ENCODE measurements around the gene REXO4.

The REXO4 gene

DNA sequence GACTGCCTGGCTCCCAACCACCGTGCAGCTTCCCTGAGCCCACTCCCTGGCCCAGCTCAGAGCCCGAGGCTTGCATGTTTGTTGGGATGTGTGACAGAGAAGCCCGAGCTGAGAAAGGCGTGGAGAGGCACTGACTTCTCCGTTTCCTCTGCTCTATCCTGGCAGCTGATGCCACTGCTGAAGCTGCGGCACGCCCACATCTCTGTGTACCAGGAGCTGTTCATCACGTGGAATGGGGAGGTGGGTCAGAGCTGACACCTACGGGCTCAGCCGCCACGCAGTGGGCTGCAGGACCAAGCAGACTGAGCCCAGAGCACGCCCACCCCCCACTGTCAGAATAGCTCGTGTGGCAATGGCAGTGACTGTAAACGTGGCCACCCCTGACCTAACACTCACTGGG lies 32.4 kb downstream of the REXO4 start:
- TF ChIP-seq, protein P1, sequence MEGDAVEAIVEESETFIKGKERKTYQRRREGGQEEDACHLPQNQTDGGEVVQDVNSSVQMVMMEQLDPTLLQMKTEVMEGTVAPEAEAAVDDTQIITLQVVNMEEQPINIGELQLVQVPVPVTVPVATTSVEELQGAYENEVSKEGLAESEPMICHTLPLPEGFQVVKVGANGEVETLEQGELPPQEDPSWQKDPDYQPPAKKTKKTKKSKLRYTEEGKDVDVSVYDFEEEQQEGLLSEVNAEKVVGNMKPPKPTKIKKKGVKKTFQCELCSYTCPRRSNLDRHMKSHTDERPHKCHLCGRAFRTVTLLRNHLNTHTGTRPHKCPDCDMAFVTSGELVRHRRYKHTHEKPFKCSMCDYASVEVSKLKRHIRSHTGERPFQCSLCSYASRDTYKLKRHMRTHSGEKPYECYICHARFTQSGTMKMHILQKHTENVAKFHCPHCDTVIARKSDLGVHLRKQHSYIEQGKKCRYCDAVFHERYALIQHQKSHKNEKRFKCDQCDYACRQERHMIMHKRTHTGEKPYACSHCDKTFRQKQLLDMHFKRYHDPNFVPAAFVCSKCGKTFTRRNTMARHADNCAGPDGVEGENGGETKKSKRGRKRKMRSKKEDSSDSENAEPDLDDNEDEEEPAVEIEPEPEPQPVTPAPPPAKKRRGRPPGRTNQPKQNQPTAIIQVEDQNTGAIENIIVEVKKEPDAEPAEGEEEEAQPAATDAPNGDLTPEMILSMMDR (IDR thresholded peaks at IDR 0.05; ENCODE audit: extremely low read depth, insufficient read depth, missing control alignments), result no peak
- no peak for DNase-seq (ENCODE audit: low spot score)
- in situ Hi-C loops (cut with MboI; ENCODE audit: low pct_unique_long_range_greater_than_20kb, low sequenced_read_pairs, unreplicated experiment), result no loop called here

DNA sequence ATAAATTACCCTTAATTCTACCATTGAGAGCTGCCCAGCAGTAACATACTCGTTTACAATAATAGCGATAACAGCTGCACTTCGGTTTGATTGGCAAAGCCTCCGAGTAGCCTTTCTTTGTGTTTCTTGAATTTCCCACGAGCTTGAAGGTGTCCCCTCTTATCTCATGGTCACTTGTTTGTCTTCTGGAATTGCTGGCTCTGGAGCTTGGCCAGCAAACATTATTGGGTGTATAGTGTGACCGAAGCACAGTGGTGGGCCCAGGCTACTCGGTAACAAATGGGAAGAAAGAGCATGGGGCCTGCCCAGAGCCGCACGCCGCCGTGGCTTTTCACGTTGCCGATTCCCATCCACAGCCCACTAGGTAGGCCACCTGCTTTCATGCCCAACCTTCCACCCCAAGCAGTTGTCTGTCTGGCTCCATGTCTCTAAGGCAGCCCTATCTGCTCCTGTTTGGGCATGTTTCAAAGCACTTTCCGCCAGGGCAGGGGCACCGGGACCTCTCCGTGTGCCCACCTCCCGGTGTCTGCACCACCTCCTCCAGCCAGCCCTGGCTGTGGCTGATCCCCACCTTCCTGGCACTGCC lies 33.0 kb downstream of the REXO4 start:
- TF ChIP-seq, protein P1 (IDR thresholded peaks at IDR 0.05; ENCODE audit: extremely low read depth, insufficient read depth, missing control alignments), result no peak
- in situ Hi-C loops (cut with MboI; ENCODE audit: low pct_unique_long_range_greater_than_20kb, low sequenced_read_pairs, unreplicated experiment), result no loop called here
- DNase-seq (ENCODE audit: low spot score), result no peak

DNA sequence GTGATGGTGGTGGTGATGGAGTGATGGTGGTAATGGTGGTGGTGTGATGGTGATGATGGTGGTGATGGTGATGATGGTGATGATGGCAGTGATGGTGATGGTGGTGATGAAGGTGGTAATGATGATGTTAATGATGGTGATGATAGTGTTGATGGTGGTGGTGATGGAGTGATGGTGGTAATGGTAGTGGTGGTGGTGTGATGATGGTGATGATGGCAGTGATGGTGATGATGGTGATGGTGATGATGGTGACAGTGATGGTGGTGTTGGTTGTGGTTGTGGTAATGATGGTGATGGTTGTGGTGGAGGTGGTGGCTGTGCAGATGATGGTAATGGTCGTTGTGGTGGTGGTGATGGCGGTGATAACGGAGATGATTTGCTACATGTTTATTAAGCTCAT lies 34.4 kb downstream of the REXO4 start:
- no peak for DNase-seq (ENCODE audit: low spot score)

DNA sequence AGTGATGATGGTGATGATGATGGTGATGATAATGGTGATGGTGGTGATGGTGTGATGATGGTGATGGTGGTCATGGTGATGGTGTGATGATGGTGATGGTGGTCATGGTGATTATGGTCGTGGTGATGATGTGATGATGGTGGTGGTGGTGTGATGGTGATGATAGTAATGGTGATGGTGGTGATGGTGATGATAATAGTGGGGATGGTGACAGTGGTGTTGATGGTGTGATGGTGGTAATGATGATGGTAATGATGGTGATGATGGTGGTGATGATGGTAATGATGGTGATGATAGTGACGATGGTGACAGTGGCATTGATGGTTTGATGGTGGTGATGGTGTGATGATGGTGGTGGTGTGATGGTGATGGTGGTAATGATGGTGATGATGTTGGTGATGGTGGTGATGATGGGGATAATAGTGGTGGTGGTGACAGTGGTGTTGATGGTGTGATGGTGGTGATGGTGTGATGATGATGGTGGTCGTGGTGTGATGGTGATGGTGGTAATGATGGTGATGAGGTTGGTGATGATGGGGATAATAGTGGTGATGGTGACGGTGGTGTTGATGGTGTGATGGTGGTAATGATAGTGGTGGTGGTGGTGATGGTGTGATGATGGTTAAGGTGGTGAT lies 35.2 kb downstream of the REXO4 start:
- TF ChIP-seq, protein P1 (IDR thresholded peaks at IDR 0.05; ENCODE audit: extremely low read depth, insufficient read depth, missing control alignments), result no peak
- DNase-seq (ENCODE audit: low spot score), result no peak
- in situ Hi-C loops (cut with MboI; ENCODE audit: low pct_unique_long_range_greater_than_20kb, low sequenced_read_pairs, unreplicated experiment), result no loop called here

More for the DNA sequence above, 34.4 kb downstream of the REXO4 start:
- in situ Hi-C loops (cut with MboI; ENCODE audit: low pct_unique_long_range_greater_than_20kb, low sequenced_read_pairs, unreplicated experiment), result no loop called here
- TF ChIP-seq, protein P1 (IDR thresholded peaks at IDR 0.05; ENCODE audit: extremely low read depth, insufficient read depth, missing control alignments), result no peak

- in situ Hi-C loops (cut with MboI; ENCODE audit: low pct_unique_long_range_greater_than_20kb, low sequenced_read_pairs, unreplicated experiment), result no loop called here
- no peak for DNase-seq (ENCODE audit: low spot score)
- TF ChIP-seq, protein P1 (IDR thresholded peaks at IDR 0.05; ENCODE audit: extremely low read depth, insufficient read depth, missing control alignments), result no peak
Observed at GRCh38 chr9:133380734-133381133, 37.1 kb downstream of the REXO4 start.

DNA sequence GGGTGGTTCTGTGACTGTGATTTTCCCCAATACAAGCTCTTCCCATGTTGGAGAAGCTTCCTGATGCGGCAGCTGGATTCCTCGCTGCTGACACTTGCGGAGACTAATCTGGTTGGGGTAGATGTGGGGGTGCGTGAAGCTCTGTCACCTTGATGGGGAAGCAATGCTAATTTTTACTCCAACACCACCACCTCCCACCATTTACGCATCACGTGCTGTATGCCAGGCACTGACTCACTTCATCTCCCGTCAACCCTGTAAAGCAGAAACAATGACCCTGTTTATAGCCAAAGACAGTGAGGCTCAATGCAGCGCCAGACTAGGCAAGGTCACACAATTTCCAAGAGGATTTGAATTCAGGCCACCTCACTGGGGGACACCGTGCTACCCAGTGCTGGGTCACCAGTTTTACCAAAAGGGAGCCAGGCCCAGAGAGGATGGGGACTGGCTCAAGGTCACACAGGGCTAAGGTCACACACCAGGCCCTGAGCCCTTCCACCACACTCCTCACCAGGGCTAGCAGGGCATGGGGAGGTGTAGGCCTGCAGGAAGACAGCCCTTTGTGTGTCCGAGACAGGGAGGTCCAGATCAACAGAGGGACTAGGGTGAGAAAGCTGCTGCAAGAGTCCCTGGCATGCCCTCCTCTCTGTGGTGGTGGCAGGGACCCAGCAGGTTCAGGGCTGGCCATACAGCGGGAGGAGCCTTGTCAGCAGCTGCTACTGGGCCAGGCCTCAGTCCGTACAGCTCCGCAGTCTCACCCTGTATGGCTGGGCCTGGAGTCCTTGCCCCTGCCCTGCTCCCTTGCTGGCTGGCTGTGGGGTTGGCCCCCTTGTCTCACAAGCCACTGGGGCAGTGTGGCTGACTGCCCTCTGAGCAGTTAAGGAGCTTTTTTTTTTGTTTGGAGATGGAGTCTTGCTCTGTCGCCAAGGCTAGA lies 38.4 kb downstream of the REXO4 start:
- in situ Hi-C loops (cut with MboI; ENCODE audit: low pct_unique_long_range_greater_than_20kb, low sequenced_read_pairs, unreplicated experiment), result no loop called here
- TF ChIP-seq, protein P1 (IDR thresholded peaks at IDR 0.05; ENCODE audit: extremely low read depth, insufficient read depth, missing control alignments), result no peak
- no peak for DNase-seq (ENCODE audit: low spot score)
